PC-3 (cell line): Measurements from ENCODE around the gene FRG2.
"Not testable (repeated sequence)": the region's sequence is repeated elsewhere in the genome, so short reads cannot be mapped to it uniquely, and the experiment has no call there.

Source experiments
- CTCF ChIP-seq: fragments of 300-600 bp; sonication (generic); conservative IDR thresholded peaks from 2 replicates; pipeline ENCODE4 v1.5.1; 2017; ENCODE audit warnings: antibody characterized with exemption, low read depth, mild to moderate bottlenecking, low read length
- EZH2 ChIP-seq: fragments of 300-600 bp; sonication (generic); IDR thresholded peaks from one replicate; pipeline ENCODE4 v1.6.1; 2017; ENCODE audit warnings: antibody characterized with exemption, mild to moderate bottlenecking, low read length; ENCODE audit not compliant: unreplicated experiment

GRCh38 chr4:190027156-190027555 lies at the start of gene FRG2:
- TF ChIP-seq CTCF, EZH2: not testable (repeated sequence)
